ENCODE data around the gene AADACL3. TPM values are rescaled to one million over a fixed set of nuclear protein-coding genes. Genes with fewer than 3 reads are reported as not detected.

AADACL3 gene
- total and polyA plus RNA-seq, 2 of the 8 experiments (the other 6 are each of a cell fraction or from before 2014, with no cell fraction given) = 0.33 to 2.3 TPM

DNA sequence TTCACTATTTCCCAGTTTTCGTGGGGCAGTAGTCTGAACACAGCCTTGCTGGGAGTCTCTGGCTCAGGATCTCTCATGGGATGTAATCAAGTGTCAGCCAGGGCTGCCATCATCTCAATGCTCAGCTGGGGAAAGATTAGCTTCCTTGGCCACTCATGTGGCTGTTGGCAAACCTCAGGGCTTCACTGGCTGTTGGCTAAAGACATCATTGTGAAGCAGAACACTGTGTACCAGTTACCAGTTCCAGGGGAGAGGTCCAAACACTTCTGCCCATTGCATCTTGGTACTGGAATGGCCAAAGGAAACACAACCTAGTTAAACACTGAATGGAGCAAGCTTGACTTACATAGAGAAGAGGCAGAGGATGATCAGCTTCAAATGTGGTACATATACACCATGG lies 38.3 kb upstream of the AADACL3 start:
- Histone ChIP-seq H3K56ac (replicated peaks; ENCODE audit: insufficient read length, low read depth, low read length) (no peak overlapping the region), H3K27ac (ENCODE audit: low read depth, low read length) (no peak overlapping the region), H3K4me2 (ENCODE audit: insufficient read depth in 1 of 2, low read depth in 2 of 2, low read length in 2 of 2) (no peak overlapping the region), H4K91ac (replicated peaks; ENCODE audit: insufficient read length, low read length) (no peak overlapping the region), H3K27me3 (replicated peaks in 1 of 4; ENCODE audit: control insufficient read depth in 3 of 4, extremely low read depth in 1 of 4, insufficient read depth in 3 of 4, low read length in 3 of 4) (no peaks in the 10 kb centered on the region; a peak in 1 of 7 replicates), H3K4me1 (replicated peaks in 1 of 4; ENCODE audit: control insufficient read depth in 3 of 4, insufficient read depth in 4 of 4, low read length in 3 of 4) (no peaks in the 10 kb centered on the region), H3K18ac (ENCODE audit: extremely low read depth, low read length) (no peak overlapping the region), H3K4ac (replicated peaks; ENCODE audit: insufficient read length, low read depth, low read length) (no peak overlapping the region), H3K79me2 (ENCODE audit: control insufficient read depth in 1 of 2, insufficient read depth in 2 of 2, low read length in 2 of 2) (no peaks in the 10 kb centered on the region), H2AK5ac (ENCODE audit: low read depth, low read length) (no peak overlapping the region), H3K14ac (ENCODE audit: insufficient read length) (no peak overlapping the region), H3K79me1 (ENCODE audit: low read depth, low read length) (no peaks in the 10 kb centered on the region), H4K20me1 (replicated peaks in 1 of 2; ENCODE audit: control insufficient read depth in 1 of 2, insufficient read depth in 2 of 2, low read length in 2 of 2) (no peaks in the 10 kb centered on the region), H4K5ac (ENCODE audit: insufficient read length, low read depth, low read length) (no peak overlapping the region), H3K23ac (ENCODE audit: insufficient read length) (no peak overlapping the region), H2BK120ac (replicated peaks; ENCODE audit: low read depth, low read length) (no peak overlapping the region), H2BK20ac (ENCODE audit: low read length) (peak overlapping the region; percentile 41; the same call in 1 of the 2 replicates), H2BK5ac (ENCODE audit: low read depth, low read length) (no peak overlapping the region), H3K9ac (replicated peaks in 1 of 4; ENCODE audit: extremely low read depth in 1 of 4, low read depth in 3 of 4, low read length in 3 of 4) (no peak overlapping the region), H3K23me2 (ENCODE audit: low read depth, low read length) (no peaks in the 10 kb centered on the region), H3K9me3 (ENCODE audit: insufficient read depth in 2 of 2, low read depth in 1 of 2, low read length in 1 of 2) (no peaks in the 10 kb centered on the region), H2BK15ac (ENCODE audit: low read length) (no peak overlapping the region; the same call in 1 of the 2 replicates), H2AFZ (ENCODE audit: low read length) (no peak overlapping the region), H4K8ac (ENCODE audit: extremely low read depth, insufficient read depth, low read length) (no peak overlapping the region), H2BK12ac (ENCODE audit: low read depth, low read length) (no peak overlapping the region), H3K36me3 (ENCODE audit: control insufficient read depth in 2 of 4, insufficient read depth in 4 of 4, low read length in 3 of 4) (no peaks in the 10 kb centered on the region), H3K4me3 (ENCODE audit: extremely low read depth in 1 of 4, insufficient read depth in 2 of 4, low read depth in 3 of 4, low read length in 4 of 4) (no peak overlapping the region)
- 86% methylated on average over 1 of the region's 1 CpG; no CpG with 5 or more reads in 1 of the 2 experiments for WGBS, 2 experiments (ENCODE audit: extremely low coverage in 1 of 2, insufficient coverage in 1 of 2, insufficient read length in 1 of 2, insufficient replicate concordance in 2 of 2, low coverage in 1 of 2, low lambda C conversion rate in 2 of 2, missing lambda C conversion rate in 1 of 2)
- no peak for DNase-seq (ENCODE audit: low read depth in 1 of 2, low spot score in 2 of 2)
- ChIA-PET POLR2A (ENCODE audit: partially characterized antibody) (no interaction called here), CTCF (ENCODE audit: partially characterized antibody) (no interaction called here)
- no peak for FAIRE-seq
